Measurements from ENCODE around the gene PITRM1.

Gene PITRM1

DNA sequence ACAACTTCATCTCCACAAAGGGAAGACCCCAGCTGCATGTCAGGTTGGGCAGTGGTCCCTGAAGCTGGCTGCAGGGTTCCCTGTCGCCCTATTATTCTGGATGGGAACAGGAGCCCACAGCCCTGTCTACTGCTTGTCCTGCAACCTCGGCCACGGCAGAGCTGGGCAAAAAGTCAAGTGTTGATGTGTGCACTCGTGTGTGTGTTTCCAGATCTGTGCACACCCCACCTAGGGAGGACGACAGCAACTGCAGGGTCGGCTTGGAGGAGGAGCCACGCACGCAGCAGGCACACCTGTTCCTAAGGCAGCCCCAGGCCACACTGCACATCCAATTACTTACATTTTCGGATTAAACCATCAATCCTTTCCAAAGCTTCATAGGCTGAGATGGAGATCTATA lies 23.6 kb downstream of the PITRM1 start:
- DNase-seq (ENCODE audit: low read depth) = no peak
- TF ChIP-seq, protein P1, sequence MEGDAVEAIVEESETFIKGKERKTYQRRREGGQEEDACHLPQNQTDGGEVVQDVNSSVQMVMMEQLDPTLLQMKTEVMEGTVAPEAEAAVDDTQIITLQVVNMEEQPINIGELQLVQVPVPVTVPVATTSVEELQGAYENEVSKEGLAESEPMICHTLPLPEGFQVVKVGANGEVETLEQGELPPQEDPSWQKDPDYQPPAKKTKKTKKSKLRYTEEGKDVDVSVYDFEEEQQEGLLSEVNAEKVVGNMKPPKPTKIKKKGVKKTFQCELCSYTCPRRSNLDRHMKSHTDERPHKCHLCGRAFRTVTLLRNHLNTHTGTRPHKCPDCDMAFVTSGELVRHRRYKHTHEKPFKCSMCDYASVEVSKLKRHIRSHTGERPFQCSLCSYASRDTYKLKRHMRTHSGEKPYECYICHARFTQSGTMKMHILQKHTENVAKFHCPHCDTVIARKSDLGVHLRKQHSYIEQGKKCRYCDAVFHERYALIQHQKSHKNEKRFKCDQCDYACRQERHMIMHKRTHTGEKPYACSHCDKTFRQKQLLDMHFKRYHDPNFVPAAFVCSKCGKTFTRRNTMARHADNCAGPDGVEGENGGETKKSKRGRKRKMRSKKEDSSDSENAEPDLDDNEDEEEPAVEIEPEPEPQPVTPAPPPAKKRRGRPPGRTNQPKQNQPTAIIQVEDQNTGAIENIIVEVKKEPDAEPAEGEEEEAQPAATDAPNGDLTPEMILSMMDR (IDR thresholded peaks at IDR 0.05; ENCODE audit: control insufficient read depth, insufficient read depth, low read depth, low read length, missing control alignments) = no peak
- no peak overlapping the region for H3K4me3 ChIP-seq (ENCODE audit: control insufficient read depth, low read depth, low read length)

DNA sequence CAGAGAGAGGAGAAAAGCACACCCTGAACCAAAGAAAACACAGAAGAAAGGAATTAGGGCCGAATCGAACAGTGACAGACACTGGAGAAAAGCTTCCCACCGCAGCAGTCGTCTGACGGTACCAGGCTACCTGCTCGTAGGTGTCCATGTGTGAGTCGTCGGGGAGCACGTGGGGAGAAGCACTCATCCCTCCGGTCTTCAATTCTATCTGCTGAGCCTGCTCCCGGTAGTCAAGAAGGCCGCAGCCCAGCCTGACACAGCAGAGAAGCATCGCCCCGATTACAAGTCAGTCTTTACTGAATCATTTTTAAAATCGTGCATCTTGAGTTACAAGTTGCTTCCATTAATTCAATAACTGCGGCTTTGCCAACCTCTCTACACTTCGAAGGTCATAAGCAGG lies 24.5 kb downstream of the PITRM1 start:
- DNase-seq (ENCODE audit: low read depth) = no peak
- TF ChIP-seq, protein P1 (IDR thresholded peaks at IDR 0.05; ENCODE audit: control insufficient read depth, insufficient read depth, low read depth, low read length, missing control alignments) = no peak
- H3K4me3 ChIP-seq (ENCODE audit: control insufficient read depth, low read depth, low read length) = no peak overlapping the region

- H3K4me3 ChIP-seq (ENCODE audit: control insufficient read depth, low read depth, low read length) = no peak overlapping the region
- TF ChIP-seq, protein P1 (IDR thresholded peaks at IDR 0.05; ENCODE audit: control insufficient read depth, insufficient read depth, low read depth, low read length, missing control alignments) = no peak
- DNase-seq (ENCODE audit: low read depth) = no peak
Observed at GRCh38 chr10:3147117-3147820, 25.3 kb downstream of the PITRM1 start.

DNA sequence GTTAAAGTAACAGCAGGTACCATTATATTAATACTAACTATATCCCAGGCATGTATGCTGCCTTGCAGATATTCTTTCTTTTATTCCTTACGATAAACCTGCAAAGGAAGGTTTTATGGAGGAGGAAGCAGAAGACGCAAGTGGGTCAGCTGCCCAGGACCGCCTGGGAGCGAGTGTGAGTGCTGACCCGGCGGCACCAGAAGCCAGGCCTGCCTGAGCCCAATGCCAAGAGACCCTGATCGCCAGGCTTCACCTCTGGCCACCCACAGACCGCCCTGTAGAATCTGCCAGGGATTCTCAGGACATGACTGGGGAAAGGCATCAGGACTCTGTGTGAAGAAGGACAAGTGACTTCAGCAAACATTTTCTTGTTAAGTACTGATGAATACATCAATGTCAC lies 26.3 kb downstream of the PITRM1 start:
- H3K4me3 ChIP-seq (ENCODE audit: control insufficient read depth, low read depth, low read length) = no peak overlapping the region
- TF ChIP-seq, protein P1 (IDR thresholded peaks at IDR 0.05; ENCODE audit: control insufficient read depth, insufficient read depth, low read depth, low read length, missing control alignments) = no peak
- no peak for DNase-seq (ENCODE audit: low read depth)

DNA sequence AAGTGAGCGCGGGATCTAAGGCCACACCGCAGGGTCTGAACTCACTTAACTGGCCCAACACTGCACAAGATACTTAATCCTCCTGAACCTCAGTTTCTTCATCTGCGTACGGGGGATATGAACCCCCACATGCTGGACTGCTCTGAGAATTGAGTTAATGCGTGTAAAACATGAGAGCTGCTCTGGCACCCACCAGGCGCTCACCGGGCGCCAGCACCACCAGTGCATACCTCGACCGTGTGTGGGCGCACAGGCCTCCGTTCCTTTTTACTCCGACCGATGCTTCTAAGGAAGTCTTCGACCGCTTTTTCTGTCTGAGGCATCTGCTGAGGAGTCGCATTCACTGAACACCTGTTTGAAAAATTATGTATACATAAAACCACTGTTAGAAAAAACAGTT lies 27.2 kb downstream of the PITRM1 start:
- DNase-seq (ENCODE audit: low read depth) = no peak
- TF ChIP-seq, protein P1 (IDR thresholded peaks at IDR 0.05; ENCODE audit: control insufficient read depth, insufficient read depth, low read depth, low read length, missing control alignments) = no peak
- no peak overlapping the region for H3K4me3 ChIP-seq (ENCODE audit: control insufficient read depth, low read depth, low read length)

DNA sequence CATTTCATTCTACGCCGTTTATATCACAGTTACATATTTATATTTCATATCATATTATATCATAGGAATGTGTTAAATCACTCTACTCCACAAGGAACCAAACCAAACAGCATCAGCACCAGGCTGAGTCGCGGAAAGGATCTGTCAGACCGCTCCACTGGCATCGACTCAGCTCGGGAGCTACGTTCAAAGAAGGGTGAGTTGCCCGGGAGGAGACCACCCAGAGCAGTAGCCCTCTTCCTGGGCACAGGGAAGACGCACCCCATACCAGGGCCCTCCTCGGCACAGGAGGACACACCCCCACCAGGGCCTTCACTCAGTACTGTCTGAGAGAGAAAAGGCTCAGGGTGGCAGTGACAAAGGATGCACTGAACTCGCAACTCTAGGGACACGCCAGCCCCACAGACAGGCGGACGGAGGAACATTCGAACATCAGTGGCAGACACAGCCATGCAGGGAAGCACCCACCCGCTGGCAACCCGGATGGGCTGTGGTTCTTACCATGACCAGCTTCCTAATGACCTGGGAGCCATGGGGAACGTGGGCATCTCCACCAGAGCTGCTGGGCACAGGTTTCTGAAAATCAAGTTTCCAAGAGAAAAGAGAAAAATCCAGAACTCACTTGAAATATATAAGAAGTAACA lies 28.7 kb downstream of the PITRM1 start:
- TF ChIP-seq, protein P1 (IDR thresholded peaks at IDR 0.05; ENCODE audit: control insufficient read depth, insufficient read depth, low read depth, low read length, missing control alignments) = no peak
- H3K4me3 ChIP-seq (ENCODE audit: control insufficient read depth, low read depth, low read length) = no peak overlapping the region
- no peak for DNase-seq (ENCODE audit: low read depth)
